CD8-positive, alpha-beta memory T cell (primary cell): ENCODE measurements around the gene MRTFA. TPM values are rescaled to one million over a fixed set of nuclear protein-coding genes. Genes with fewer than 3 reads are reported as not detected.
"Not testable (repeated sequence)": the region's sequence is repeated elsewhere in the genome, so short reads cannot be mapped to it uniquely, and the experiment has no call there.

Source experiments
- CTCF ChIA-PET: fragments of 350-600 bp; sonication (Branson Sonifier 250); formaldehyde crosslinking; loops from one replicate; lab custom pipeline; 2021; ENCODE audit warnings: antibody characterized with exemption; lab: Charles Lee
- POLR2A ChIA-PET: fragments of 350-600 bp; sonication (Branson Sonifier 250); formaldehyde crosslinking; loops from one replicate; lab custom pipeline; 2021; ENCODE audit warnings: antibody characterized with exemption; lab: Charles Lee
- DNase-seq, 5 donors: peaks; one replicate each; pipeline versions ENCODE4 v3.0.0 to v3.0.0-alpha.2; 2020 to 2022; ENCODE audit warnings: mixed read lengths in 1 of 5
- H3K27ac ChIP-seq: one replicate; pipeline ENCODE4 v1.7.0; 2013; ENCODE audit warnings: low read depth, mild to moderate bottlenecking, low read length, moderate library complexity
- H3K27me3 ChIP-seq: 2 replicates; pipeline ENCODE4 v1.7.0; 2013; ENCODE audit warnings: low read length, mild to moderate bottlenecking; ENCODE audit not compliant: insufficient read depth, poor library complexity, severe bottlenecking
- H3K36me3 ChIP-seq: 2 replicates; pipeline ENCODE4 v1.7.0; 2013; ENCODE audit warnings: mild to moderate bottlenecking, low read length, moderate library complexity; ENCODE audit not compliant: insufficient read depth
- H3K4me1 ChIP-seq: 2 replicates; pipeline ENCODE4 v1.7.0; 2013; ENCODE audit warnings: mild to moderate bottlenecking, low read length, moderate library complexity; ENCODE audit not compliant: insufficient read depth
- H3K4me3 ChIP-seq: 2 replicates; pipeline ENCODE4 v1.7.0; 2013; ENCODE audit warnings: mild to moderate bottlenecking, low read length
- H3K9me3 ChIP-seq: 2 replicates; pipeline ENCODE4 v1.7.0; 2013; ENCODE audit warnings: mild to moderate bottlenecking, low read length
- H3K27ac Mint-ChIP-seq, 8 donors: one replicate each; pipeline ENCODE4 v1.8.0; 2020 to 2021; ENCODE audit warnings: mixed read lengths in 8 of 8, mild to moderate bottlenecking in 6 of 8, inconsistent platforms in 3 of 8, moderate library complexity in 3 of 8
- H3K27me3 Mint-ChIP-seq, 2 donors: one replicate each; pipeline ENCODE4 v1.8.0; 2020 to 2021; ENCODE audit warnings: mixed read lengths in 2 of 2, mild to moderate bottlenecking in 1 of 2, moderate library complexity in 1 of 2
- H3K36me3 Mint-ChIP-seq, 3 donors: one replicate each; pipeline ENCODE4 v1.8.0; 2020 to 2021; ENCODE audit warnings: mixed read lengths in 3 of 3, inconsistent platforms in 1 of 3, mild to moderate bottlenecking in 1 of 3
- H3K4me1 Mint-ChIP-seq, 3 donors: one replicate each; pipeline ENCODE4 v1.8.0; 2020 to 2021; ENCODE audit warnings: mixed read lengths in 3 of 3, inconsistent platforms in 1 of 3, mild to moderate bottlenecking in 1 of 3
- H3K4me3 Mint-ChIP-seq, 7 donors: one replicate each; pipeline ENCODE4 v1.8.0; 2020 to 2021; ENCODE audit warnings: mixed read lengths in 7 of 7, mild to moderate bottlenecking in 6 of 7, moderate library complexity in 4 of 7, inconsistent platforms in 2 of 7
- H3K9me3 Mint-ChIP-seq, 5 donors: one replicate each; pipeline ENCODE4 v1.8.0; 2020 to 2022; ENCODE audit warnings: mixed read lengths in 5 of 5, mild to moderate bottlenecking in 3 of 5, moderate library complexity in 2 of 5, inconsistent platforms in 1 of 5
- polyA plus RNA-seq: library from polyadenylated mRNA; unstranded; fragments of 300-500 nt; fragmentation: Illumina TruSeq; gene quantifications from one replicate; pipeline ENCODE4 v1.2.3, GENCODE V29; 2021
- total RNA-seq, 2 experiments: library from RNA; stranded (reverse); gene quantifications; one replicate each; pipeline ENCODE4 v1.2.3, GENCODE V29; 2021

The MRTFA gene
- total and polyA plus RNA-seq, 3 experiments from 2014 or later = 22.9 to 40.5 (median 38.6) TPM

- peak overlapping the region in 1 of 8 donors; percentile 45 for H3K27ac Mint-ChIP-seq
- ChIA-PET CTCF (interaction anchor here (0.5 kb wide), 1 partner anchor 224 kb away, joined by 3 read pairs; no protein-coding TSS in a partner anchor), POLR2A (interaction anchor here (0.6 kb wide), 1 partner anchor 1566 kb away, joined by 6 read pairs; no protein-coding TSS in a partner anchor)
- H3K4me3 Mint-ChIP-seq = no peak overlapping the region
- no peaks in the 10 kb centered on the region for H3K27me3 ChIP-seq
- H3K4me1 Mint-ChIP-seq = peaks cover 28 to 47% (median 46%) of the 10 kb centered on the region in 3 donors
- H3K9me3 Mint-ChIP-seq = no peaks in the 10 kb centered on the region
- no peak overlapping the region for H3K27ac ChIP-seq
- no peaks in the 10 kb centered on the region for H3K4me1 ChIP-seq
- no peaks in the 10 kb centered on the region for H3K36me3 ChIP-seq
- no peak overlapping the region for H3K4me3 ChIP-seq
- H3K36me3 Mint-ChIP-seq = peaks cover 1 to 8% (median 4%) of the 10 kb centered on the region in 3 donors
- H3K27me3 Mint-ChIP-seq = no peaks in the 10 kb centered on the region
- no peak for DNase-seq
- H3K9me3 ChIP-seq = no peaks in the 10 kb centered on the region
Observed at GRCh38 chr22:40594346-40594745, 42.2 kb downstream of the MRTFA start.

GRCh38 chr22:40593460-40594273 is 42.9 kb downstream of the MRTFA start:
- ChIA-PET POLR2A (no interaction called here), CTCF (interaction anchor here (0.5 kb wide), 1 partner anchor 224 kb away, joined by 3 read pairs; no protein-coding TSS in a partner anchor)
- no peaks in the 10 kb centered on the region for H3K4me1 ChIP-seq
- H3K27ac Mint-ChIP-seq = peak overlapping the region in 3 of 8 donors; percentile 3 to 45 (median 26)
- H3K9me3 ChIP-seq = no peaks in the 10 kb centered on the region
- H3K27me3 Mint-ChIP-seq = no peaks in the 10 kb centered on the region
- peaks cover 1 to 15% (median 4%) of the 10 kb centered on the region in 3 donors for H3K36me3 Mint-ChIP-seq
- no peaks in the 10 kb centered on the region for H3K36me3 ChIP-seq
- no peak for DNase-seq
- H3K4me1 Mint-ChIP-seq = peaks cover 28 to 47% (median 46%) of the 10 kb centered on the region in 3 donors
- H3K9me3 Mint-ChIP-seq = no peaks in the 10 kb centered on the region
- no peak overlapping the region for H3K4me3 Mint-ChIP-seq
- H3K27me3 ChIP-seq = no peaks in the 10 kb centered on the region
- no peak overlapping the region for H3K4me3 ChIP-seq
- H3K27ac ChIP-seq = no peak overlapping the region

- Mint-ChIP-seq H3K9me3 (no peaks in the 10 kb centered on the region), H3K27me3 (no peaks in the 10 kb centered on the region), H3K4me3 (no peak overlapping the region), H3K4me1 (peaks cover 27 to 44% (median 41%) of the 10 kb centered on the region in 3 donors), H3K36me3 (peaks cover 1 to 20% (median 4%) of the 10 kb centered on the region in 3 donors), H3K27ac (peak overlapping the region in 1 of 8 donors; percentile 35)
- Histone ChIP-seq H3K4me1 (no peaks in the 10 kb centered on the region), H3K9me3 (no peaks in the 10 kb centered on the region), H3K27me3 (no peaks in the 10 kb centered on the region), H3K36me3 (no peaks in the 10 kb centered on the region), H3K27ac (no peak overlapping the region), H3K4me3 (no peak overlapping the region)
- CTCF ChIA-PET = no interaction called here
- no peak for DNase-seq
- POLR2A ChIA-PET = no interaction called here
Observed at GRCh38 chr22:40592352-40593113, 44.0 kb downstream of the MRTFA start.

- Histone ChIP-seq H3K36me3 (no peaks in the 10 kb centered on the region), H3K27ac (no peak overlapping the region), H3K9me3 (no peaks in the 10 kb centered on the region), H3K4me3 (no peak overlapping the region), H3K27me3 (no peaks in the 10 kb centered on the region), H3K4me1 (no peaks in the 10 kb centered on the region)
- peaks cover 14 to 24% (median 22%) of the 10 kb centered on the region in 3 donors for H3K4me1 Mint-ChIP-seq
- no peaks in the 10 kb centered on the region for H3K9me3 Mint-ChIP-seq
- ChIA-PET POLR2A (no interaction called here), CTCF (no interaction called here)
- no peak overlapping the region for H3K27ac Mint-ChIP-seq
- H3K4me3 Mint-ChIP-seq = no peak overlapping the region
- no peaks in the 10 kb centered on the region for H3K27me3 Mint-ChIP-seq
- DNase-seq = no peak
- H3K36me3 Mint-ChIP-seq = peaks cover 4 to 42% (median 4%) of the 10 kb centered on the region in 3 donors
Observed at GRCh38 chr22:40588726-40589125, 47.8 kb downstream of the MRTFA start.

GRCh38 chr22:40586781-40587180 is 49.7 kb downstream of the MRTFA start:
- Mint-ChIP-seq H3K27me3 (no peaks in the 10 kb centered on the region), H3K9me3 (no peaks in the 10 kb centered on the region), H3K27ac (no peak overlapping the region), H3K4me3 (no peak overlapping the region), H3K36me3 (peaks cover 4 to 46% (median 11%) of the 10 kb centered on the region in 3 donors), H3K4me1 (peaks cover 3 to 21% (median 19%) of the 10 kb centered on the region in 3 donors)
- H3K27me3 ChIP-seq = no peaks in the 10 kb centered on the region
- no peaks in the 10 kb centered on the region for H3K36me3 ChIP-seq
- DNase-seq = no peak
- ChIA-PET POLR2A (interaction anchor here (0.7 kb wide), 1 partner anchor 52 kb away, joined by 3 read pairs; no protein-coding TSS in a partner anchor), CTCF (no interaction called here)
- no peak overlapping the region for H3K27ac ChIP-seq
- H3K9me3 ChIP-seq = no peaks in the 10 kb centered on the region
- H3K4me3 ChIP-seq = no peak overlapping the region
- H3K4me1 ChIP-seq = no peaks in the 10 kb centered on the region

- Mint-ChIP-seq H3K4me1 (peaks cover 0 to 18% (median 17%) of the 10 kb centered on the region in 3 donors), H3K36me3 (peaks cover 4 to 44% (median 11%) of the 10 kb centered on the region in 3 donors), H3K9me3 (no peaks in the 10 kb centered on the region), H3K4me3 (no peak overlapping the region), H3K27me3 (no peaks in the 10 kb centered on the region), H3K27ac (peak overlapping the region in 4 of 8 donors; percentile 1 to 42 (median 12))
- no peak overlapping the region for H3K27ac ChIP-seq
- H3K27me3 ChIP-seq = no peaks in the 10 kb centered on the region
- no peaks in the 10 kb centered on the region for H3K9me3 ChIP-seq
- H3K36me3 ChIP-seq = no peaks in the 10 kb centered on the region
- no peak for DNase-seq
- CTCF ChIA-PET = interaction anchor here (1.0 kb wide), 2 partner anchors 21 to 26 kb away, joined by 3 read pairs; no protein-coding TSS in a partner anchor
- H3K4me1 ChIP-seq = no peaks in the 10 kb centered on the region
- POLR2A ChIA-PET = interaction anchor here (0.6 kb wide), 1 partner anchor 18 kb away, joined by 3 read pairs; no protein-coding TSS in a partner anchor
- H3K4me3 ChIP-seq = no peak overlapping the region
Observed at GRCh38 chr22:40585310-40585751, 51.2 kb downstream of the MRTFA start.

- CTCF ChIA-PET = interaction anchor here (1.0 to 1.3 kb wide), 2 partner anchors 27 to 61 kb away, joined by 3 read pairs; no protein-coding TSS in a partner anchor
- H3K9me3 ChIP-seq, H3K27me3 Mint-ChIP-seq, H3K36me3 ChIP-seq, H3K4me3 ChIP-seq, POLR2A ChIA-PET, H3K27ac ChIP-seq, H3K4me1 ChIP-seq, H3K9me3 Mint-ChIP-seq, DNase-seq, H3K4me3 Mint-ChIP-seq, H3K27me3 ChIP-seq: not testable (repeated sequence)
- peaks cover 3 to 41% (median 8%) of the 10 kb centered on the region in 3 donors for H3K36me3 Mint-ChIP-seq
- H3K4me1 Mint-ChIP-seq = peaks cover 0 to 18% (median 14%) of the 10 kb centered on the region in 3 donors
- peak overlapping the region in 2 of 8 donors; percentile 2 to 21 for H3K27ac Mint-ChIP-seq
Observed at GRCh38 chr22:40584766-40585165, 51.8 kb downstream of the MRTFA start.
